RWPE2 (cell line): Measurements from ENCODE around the gene SEPTIN5.
A peak's percentile ranks its signal among the peaks of the same experiment; 100 is the strongest.

Experiments
- ATAC-seq: fragments of 200-7000 bp; cut with Tn5 transposase; 3 replicates; pipeline ENCODE4 v1.9.1; 2021; ENCODE audit warnings: low read depth
- DNase-seq: peaks from one replicate; pipeline ENCODE4 v3.0.0-alpha.2; 2020; ENCODE audit warnings: low spot score
- H3K27ac ChIP-seq: fragments of 450-650 bp; 2 replicates; pipeline ENCODE4 v1.5.1; 2017; ENCODE audit warnings: mild to moderate bottlenecking; ENCODE audit not compliant: poor library complexity, severe bottlenecking
- H3K27me3 ChIP-seq: fragments of 250-450 bp; sonication (Bioruptor Pico); 2 replicates; pipeline ENCODE4 v1.5.1; 2021; ENCODE audit warnings: mild to moderate bottlenecking, moderate library complexity; ENCODE audit not compliant: insufficient read depth, poor library complexity, severe bottlenecking
- H3K36me3 ChIP-seq: fragments of 250-450 bp; sonication (Bioruptor Pico); 2 replicates; pipeline ENCODE4 v1.5.1; 2020; ENCODE audit warnings: low read depth, mild to moderate bottlenecking, moderate library complexity
- H3K4me1 ChIP-seq: fragments of 250-450 bp; sonication (Bioruptor Pico); 2 replicates; pipeline ENCODE4 v1.5.1; 2021; ENCODE audit warnings: mild to moderate bottlenecking, moderate library complexity; ENCODE audit not compliant: insufficient read depth, poor library complexity, severe bottlenecking
- H3K4me3 ChIP-seq: fragments of 250-450 bp; sonication (Bioruptor Pico); 2 replicates; pipeline ENCODE4 v1.5.1; 2021; ENCODE audit warnings: mild to moderate bottlenecking, moderate library complexity; ENCODE audit not compliant: severe bottlenecking
- H3K9me3 ChIP-seq: fragments of 250-450 bp; sonication (Bioruptor Pico); 2 replicates; pipeline ENCODE4 v1.5.1; 2021; ENCODE audit warnings: mild to moderate bottlenecking, moderate library complexity; ENCODE audit not compliant: severe bottlenecking
- CTCF ChIP-seq: fragments of 450-650 bp; IDR thresholded peaks from one replicate; pipeline ENCODE4 v1.5.1; 2017; ENCODE audit warnings: mild to moderate bottlenecking, moderate library complexity; ENCODE audit not compliant: poor library complexity, severe bottlenecking

The SEPTIN5 gene

GRCh38 chr22:19689408-19689807 lies 24.9 kb upstream of the SEPTIN5 start:
- Histone ChIP-seq H3K27ac (no peak overlapping the region), H3K4me3 (no peak overlapping the region), H3K36me3 (no peaks in the 10 kb centered on the region), H3K27me3 (no peaks in the 10 kb centered on the region), H3K4me1 (peaks cover 8% of the 10 kb centered on the region), H3K9me3 (peaks cover 2% of the 10 kb centered on the region)
- no peak for TF ChIP-seq CTCF
- DNase-seq (no peak), ATAC-seq (no peak)

GRCh38 chr22:19691007-19691720 lies 23.1 kb upstream of the SEPTIN5 start:
- Histone ChIP-seq H3K4me3 (no peak overlapping the region), H3K9me3 (peaks cover under 1% of the 10 kb centered on the region), H3K27ac (no peak overlapping the region), H3K27me3 (no peaks in the 10 kb centered on the region), H3K36me3 (no peaks in the 10 kb centered on the region), H3K4me1 (peaks cover 8% of the 10 kb centered on the region)
- ATAC-seq (no peak), DNase-seq (no peak)
- TF ChIP-seq CTCF: no peak

- DNase-seq (no peak), ATAC-seq (peak; percentile 55)
- no peaks in the 10 kb centered on the region for H3K27me3 ChIP-seq
- no peaks in the 10 kb centered on the region for H3K36me3 ChIP-seq
- H3K27ac ChIP-seq: no peak overlapping the region
- H3K4me1 ChIP-seq: peaks cover 8% of the 10 kb centered on the region
- no peak for TF ChIP-seq CTCF
- no peaks in the 10 kb centered on the region for H3K9me3 ChIP-seq
- no peak overlapping the region for H3K4me3 ChIP-seq
Measured at GRCh38 chr22:19691721-19692341, 22.5 kb upstream of the SEPTIN5 start.

- H3K4me1 ChIP-seq: peaks cover 8% of the 10 kb centered on the region
- ATAC-seq: no peak
- H3K27me3 ChIP-seq: no peaks in the 10 kb centered on the region
- no peaks in the 10 kb centered on the region for H3K9me3 ChIP-seq
- no peaks in the 10 kb centered on the region for H3K36me3 ChIP-seq
- no peak overlapping the region for H3K27ac ChIP-seq
- DNase-seq: no peak
- TF ChIP-seq CTCF: no peak
- no peak overlapping the region for H3K4me3 ChIP-seq
Measured at GRCh38 chr22:19693581-19693980, 20.7 kb upstream of the SEPTIN5 start.
